ENCODE data around the gene MOK.

The MOK gene

GRCh38 chr14:102283631-102284129 lies 21.3 kb downstream of the MOK start:
- no peak for DNase-seq

DNA sequence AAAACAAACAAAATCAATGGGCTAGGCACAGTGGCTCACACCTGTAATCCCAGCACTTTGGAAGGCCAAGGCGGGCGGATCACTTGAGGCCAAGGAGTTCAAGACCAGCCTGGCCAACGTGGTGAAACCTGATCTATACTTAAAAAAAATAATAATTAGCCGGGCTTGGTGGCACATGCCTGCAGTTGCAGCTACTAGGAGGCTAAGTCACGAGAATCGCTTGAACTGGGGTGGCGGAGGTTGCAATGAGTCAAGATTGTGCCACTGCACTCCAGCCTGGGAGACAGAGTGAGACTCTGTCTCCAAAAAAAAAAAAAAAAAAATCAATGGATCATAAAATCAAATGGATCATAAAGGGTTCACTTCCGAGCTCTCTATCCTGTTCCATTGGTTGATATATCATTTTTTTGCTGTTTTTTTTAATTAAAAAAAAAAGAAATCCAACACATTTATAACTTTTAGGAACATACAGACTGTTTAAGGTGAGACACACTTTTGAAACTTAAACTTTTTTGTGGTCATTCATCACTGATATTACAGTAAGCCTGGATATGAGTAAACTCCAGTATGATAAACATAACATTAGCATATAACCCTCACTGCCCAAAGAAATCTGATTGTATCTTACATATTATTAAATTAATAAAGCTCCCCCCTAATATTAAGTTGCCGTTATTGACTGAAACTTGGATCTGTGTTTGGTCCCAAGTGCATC lies 22.1 kb downstream of the MOK start:
- DNase-seq, result no peak

- DNase-seq, result no peak
Observed at GRCh38 chr14:102280376-102280962, 24.5 kb downstream of the MOK start.

- DNase-seq, result no peak
Observed at GRCh38 chr14:102279688-102280348, 25.1 kb downstream of the MOK start.

DNA sequence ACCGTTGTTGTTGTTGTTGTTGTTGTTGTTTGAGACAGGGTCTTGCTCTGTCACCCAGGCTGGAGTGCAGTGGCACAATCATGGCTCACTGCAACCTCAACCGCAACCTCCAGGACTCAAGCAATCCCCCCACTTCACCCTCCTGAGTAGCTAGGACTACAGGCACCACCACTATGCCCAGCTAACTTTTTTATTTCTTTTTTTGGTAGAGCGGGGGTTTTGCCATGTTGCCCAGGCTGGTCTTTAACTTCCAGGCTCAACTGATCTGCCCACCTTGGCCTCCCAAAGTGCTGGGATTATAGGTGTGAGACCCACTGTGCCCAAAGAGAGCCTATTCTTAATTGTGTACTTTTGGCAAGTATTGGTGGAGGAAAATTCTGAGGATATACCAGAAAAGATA lies 25.7 kb downstream of the MOK start:
- no peak for DNase-seq

DNA sequence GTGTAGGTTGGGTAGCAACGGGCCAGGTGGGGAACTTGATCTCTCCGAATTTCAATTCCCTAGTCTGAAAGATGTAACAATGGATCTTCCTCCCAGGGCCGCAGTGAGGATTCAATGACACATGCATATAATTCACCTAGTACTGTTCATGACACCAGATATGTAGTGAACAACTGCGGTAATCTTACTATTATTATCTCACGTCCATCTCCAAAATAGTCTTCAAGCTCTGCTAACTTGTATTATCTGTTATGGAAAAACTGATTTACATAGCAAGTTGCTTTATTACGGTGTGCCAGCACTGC lies 26.4 kb downstream of the MOK start:
- no peak for DNase-seq

DNA sequence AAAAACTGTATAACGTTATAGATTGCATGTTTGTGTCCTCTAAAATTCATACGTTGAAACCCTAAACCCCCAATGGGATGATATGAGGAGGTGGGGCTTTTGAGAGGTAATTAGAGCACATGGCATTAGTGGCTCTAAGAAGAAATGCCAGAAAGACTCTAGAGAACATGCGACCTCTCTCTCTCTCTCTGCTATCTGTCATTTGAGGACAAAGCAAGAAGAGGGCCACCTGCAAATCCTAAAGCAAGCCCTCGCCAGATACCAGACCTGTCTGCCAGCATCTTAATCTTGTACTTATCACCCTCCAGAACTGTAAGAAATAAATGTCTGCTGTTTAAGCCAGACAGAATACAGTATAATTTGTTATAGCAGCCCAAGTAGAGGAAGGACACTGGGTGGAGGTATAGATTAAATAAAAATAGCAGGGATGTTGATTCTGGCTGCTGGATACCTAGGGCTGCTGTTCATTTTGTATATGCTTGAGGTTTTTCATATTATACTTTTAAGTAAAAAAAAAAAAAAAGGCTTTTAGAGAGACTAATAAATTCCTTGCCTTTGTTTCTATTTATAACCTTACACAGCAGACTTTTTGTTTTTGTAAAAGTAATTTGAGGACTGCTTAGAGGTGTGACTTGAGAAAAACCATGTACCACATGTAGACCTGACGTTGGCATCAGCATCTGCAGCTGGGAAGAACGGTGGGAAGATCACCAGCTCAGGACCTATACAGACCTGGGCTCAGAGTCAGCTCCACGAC lies 26.9 kb downstream of the MOK start:
- no peak for DNase-seq

- no peak for DNase-seq
Observed at GRCh38 chr14:102275866-102276265, 29.1 kb downstream of the MOK start.

DNA sequence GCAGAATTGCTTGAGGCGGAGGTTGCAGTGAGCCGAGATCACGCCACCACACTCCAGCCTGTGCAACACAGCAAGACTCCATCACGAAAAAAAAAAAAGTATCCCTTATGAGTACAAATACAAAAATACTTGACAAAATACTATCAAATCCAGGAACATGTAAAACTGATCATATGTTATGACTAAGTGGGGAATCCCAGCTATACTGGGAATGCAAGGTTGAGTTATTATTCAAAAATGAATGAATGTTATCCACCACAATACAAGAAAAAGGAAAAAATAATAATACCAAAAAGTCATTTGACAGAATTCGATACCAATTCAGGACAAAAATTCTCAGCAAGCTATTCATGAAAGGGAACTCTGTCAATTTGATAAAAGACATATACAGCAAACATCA lies 32.6 kb downstream of the MOK start:
- DNase-seq, result no peak

GRCh38 chr14:102264775-102265174 lies 40.2 kb downstream of the MOK start:
- no peak for DNase-seq

DNA sequence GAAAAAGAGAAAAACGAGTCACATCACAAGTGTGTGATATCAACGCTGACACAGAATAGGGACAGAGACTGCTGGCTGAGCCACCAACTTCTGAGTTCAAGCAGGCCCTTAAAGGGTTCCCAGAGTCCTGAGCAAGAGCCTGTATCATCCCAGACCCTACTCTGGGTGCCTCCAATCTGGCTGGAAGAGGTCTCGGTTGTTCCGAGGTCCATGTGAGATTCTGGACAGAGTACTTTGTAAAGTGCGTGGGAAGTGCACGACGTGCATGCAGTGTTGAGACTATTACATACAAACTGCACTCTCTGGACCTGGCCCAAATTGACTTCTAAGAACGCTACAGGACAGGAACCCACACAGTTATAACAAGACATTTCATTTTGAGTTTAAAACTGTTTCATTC lies 40.6 kb downstream of the MOK start:
- DNase-seq, result no peak

GRCh38 chr14:102262929-102263462 lies 42.0 kb downstream of the MOK start:
- no peak for DNase-seq

- DNase-seq, result no peak
Observed at GRCh38 chr14:102258136-102258535, 46.8 kb downstream of the MOK start.

DNA sequence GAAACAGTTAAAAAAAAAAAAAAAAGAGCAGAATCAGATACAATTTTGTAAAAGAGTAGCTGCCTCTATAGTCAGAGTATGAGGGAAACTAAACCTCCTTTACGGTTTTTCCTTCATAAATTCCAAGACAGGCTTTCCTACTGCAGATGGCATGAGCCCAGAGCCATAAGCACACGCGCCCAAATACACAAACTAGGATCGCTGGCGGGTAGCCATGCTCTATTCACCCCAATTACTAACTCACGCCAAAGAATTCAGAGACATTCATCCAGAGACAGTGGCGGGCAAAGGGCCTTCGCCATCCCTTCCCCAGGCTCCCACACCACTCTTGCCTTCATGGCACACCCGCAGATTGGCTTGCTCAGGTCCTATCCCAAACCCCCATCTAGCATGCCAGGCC lies 48.2 kb downstream of the MOK start:
- DNase-seq, result no peak

- DNase-seq, result no peak
Observed at GRCh38 chr14:102255401-102256190, 49.4 kb downstream of the MOK start.

- DNase-seq, result no peak
Observed at GRCh38 chr14:102252834-102253801, 51.8 kb downstream of the MOK start.

DNA sequence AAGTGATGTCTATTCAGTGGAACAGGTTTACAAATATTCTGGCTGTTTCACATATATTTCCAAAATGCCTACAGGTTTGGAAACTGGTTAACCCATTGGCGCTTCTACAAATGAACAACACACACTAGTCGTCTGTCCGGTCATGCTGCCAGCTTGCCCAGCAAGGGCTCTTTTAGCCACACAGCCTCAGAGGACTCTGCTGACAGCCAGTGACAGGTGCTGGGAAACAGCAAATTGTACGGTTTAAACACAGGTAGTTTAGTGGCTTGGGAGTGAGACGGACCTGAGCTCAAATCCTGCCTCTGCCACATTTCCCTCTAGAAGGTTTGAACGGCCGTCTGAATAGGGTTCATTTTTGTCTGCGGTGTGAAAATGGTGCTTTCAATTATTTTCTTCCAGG lies 53.8 kb downstream of the MOK start:
- DNase-seq, result no peak

GRCh38 chr14:102250636-102251035 lies 54.3 kb downstream of the MOK start:
- no peak for DNase-seq

DNA sequence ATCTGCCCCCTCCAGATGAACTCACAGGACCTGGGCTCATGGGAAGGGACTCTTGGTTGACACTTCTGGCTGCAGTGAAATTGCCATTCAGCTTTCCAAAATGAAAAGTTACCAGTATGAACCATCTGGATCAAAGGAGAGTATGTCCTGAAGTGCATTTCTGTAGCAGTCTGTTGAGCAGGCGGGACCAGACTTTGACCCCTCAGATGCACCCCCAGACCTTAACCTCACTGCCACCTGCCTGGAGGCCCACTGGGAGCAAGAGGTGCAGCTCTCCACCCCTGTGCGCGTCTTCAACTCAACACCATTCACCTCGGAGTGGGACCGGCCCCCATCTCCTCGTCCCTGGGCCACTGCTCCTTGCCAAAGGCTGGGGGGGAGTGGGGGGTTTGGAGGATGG lies 55.0 kb downstream of the MOK start:
- DNase-seq, result no peak

DNA sequence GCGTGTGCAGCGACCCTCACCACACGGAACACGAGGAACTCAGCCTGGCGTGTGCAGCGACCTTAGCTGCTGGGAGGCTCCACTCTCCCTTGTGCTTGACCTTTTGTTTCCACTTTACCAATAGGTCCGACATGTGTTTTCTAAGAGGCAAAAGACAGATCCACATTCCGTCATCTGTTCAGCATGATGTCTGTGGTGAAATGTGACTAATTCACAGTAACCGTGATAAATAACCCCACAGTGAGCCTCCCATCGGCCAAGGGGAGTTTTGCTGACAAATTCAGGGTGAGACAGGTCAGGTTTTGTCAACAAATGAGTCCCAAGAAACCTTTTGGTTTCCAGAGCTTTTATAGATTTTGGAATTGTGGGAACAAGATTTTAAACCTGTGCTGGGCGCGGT lies 55.9 kb downstream of the MOK start:
- DNase-seq, result no peak

DNA sequence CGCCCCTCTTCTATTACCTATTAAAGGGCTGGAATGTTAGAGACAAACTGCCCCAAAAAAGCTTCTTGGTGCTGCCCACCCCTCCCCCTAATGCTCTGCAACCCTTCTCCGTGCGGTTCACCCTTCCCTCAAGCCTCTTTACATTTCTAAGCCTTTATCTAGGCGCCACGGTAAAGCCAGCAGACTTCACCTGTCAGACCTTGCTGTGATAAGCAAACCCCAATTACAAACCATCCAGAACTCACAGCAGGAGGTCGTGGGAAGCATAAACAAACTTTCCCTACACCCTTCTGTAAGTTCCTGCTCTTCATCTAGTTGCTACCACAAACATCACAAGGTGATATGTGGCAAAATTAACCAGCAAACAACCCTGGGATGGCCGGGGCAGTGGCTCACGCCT lies 56.8 kb downstream of the MOK start:
- no peak for DNase-seq
